SK-N-SH treated with all-trans-retinoic acid at 6 μM for 48 hours (cell line): Measurements from ENCODE around the gene GDF2.

Source experiments
- ATAC-seq: fragments of 200-7000 bp; cut with Tn5 transposase; 3 replicates; pipeline ENCODE4 v1.9.1; 2020; ENCODE audit warnings: mild to moderate bottlenecking, moderate library complexity
- ARNTL ChIP-seq: fragments of 450-650 bp; formaldehyde crosslinking; IDR thresholded peaks from 2 replicates; pipeline ENCODE4 v1.5.0; 2020; ENCODE audit warnings: low read depth, mild to moderate bottlenecking, moderate library complexity, borderline replicate concordance
- BACH2 ChIP-seq: fragments of 250-450 bp; sonication (Bioruptor Pico); IDR thresholded peaks from 2 replicates; pipeline ENCODE4 v1.9.0; 2021; ENCODE audit warnings: mild to moderate bottlenecking, borderline replicate concordance
- CSDC2 ChIP-seq: fragments of 250-450 bp; sonication (Bioruptor Pico); IDR thresholded peaks from 2 replicates; pipeline ENCODE4 v1.5.0; 2020; ENCODE audit warnings: mild to moderate bottlenecking, moderate library complexity
- ESRRG ChIP-seq: fragments of 250-450 bp; sonication (Bioruptor Pico); IDR thresholded peaks from 2 replicates; pipeline ENCODE4 v1.6.1; 2021; ENCODE audit warnings: mild to moderate bottlenecking
- ISL1 ChIP-seq: fragments of 250-450 bp; sonication (Bioruptor Pico); IDR thresholded peaks from 2 replicates; pipeline ENCODE4 v2.1.2; 2022; ENCODE audit warnings: mild to moderate bottlenecking, moderate library complexity
- OSR1 ChIP-seq: fragments of 250-450 bp; sonication (Bioruptor Pico); IDR thresholded peaks from 2 replicates; pipeline ENCODE4 v1.8.0; 2022; ENCODE audit warnings: moderate library complexity, mild to moderate bottlenecking, inconsistent platforms
- PPARA ChIP-seq: fragments of 250-450 bp; sonication (Bioruptor Pico); IDR thresholded peaks from 2 replicates; pipeline ENCODE4 v1.5.0; 2020; ENCODE audit warnings: mild to moderate bottlenecking, borderline replicate concordance
- RARB ChIP-seq: fragments of 250-450 bp; sonication (Bioruptor Pico); IDR thresholded peaks from 2 replicates; pipeline ENCODE4 v1.8.0; 2021; ENCODE audit warnings: mild to moderate bottlenecking, moderate library complexity
- TCF4 ChIP-seq: fragments of 250-450 bp; sonication (Bioruptor Pico); IDR thresholded peaks from 2 replicates; pipeline ENCODE4 v1.8.0; 2021; ENCODE audit warnings: mild to moderate bottlenecking, moderate library complexity, borderline replicate concordance
- TOX ChIP-seq: fragments of 250-450 bp; sonication (Bioruptor Pico); IDR thresholded peaks from 2 replicates; pipeline ENCODE4 v1.8.0; 2021; ENCODE audit warnings: mild to moderate bottlenecking, moderate library complexity, borderline replicate concordance
- ZC3H10 ChIP-seq: fragments of 250-450 bp; sonication (Bioruptor Pico); IDR thresholded peaks from 2 replicates; pipeline ENCODE4 v1.5.1; 2021; ENCODE audit warnings: mild to moderate bottlenecking, moderate library complexity
- ZFP3 ChIP-seq: fragments of 250-450 bp; sonication (Bioruptor Pico); IDR thresholded peaks from 2 replicates; pipeline ENCODE4 v1.5.0; 2020; ENCODE audit warnings: mild to moderate bottlenecking, moderate library complexity
- ZFP30 ChIP-seq: fragments of 450-650 bp; formaldehyde crosslinking; IDR thresholded peaks from 2 replicates; pipeline ENCODE4 v1.5.0; 2022; ENCODE audit warnings: mild to moderate bottlenecking, moderate library complexity
- ZNF565 ChIP-seq: fragments of 450-650 bp; formaldehyde crosslinking; conservative IDR thresholded peaks from 2 replicates; pipeline ENCODE4 v1.5.0; 2020; ENCODE audit warnings: low read depth, mild to moderate bottlenecking, moderate library complexity
- ZNF70 ChIP-seq: fragments of 450-650 bp; formaldehyde crosslinking; IDR thresholded peaks from 2 replicates; pipeline ENCODE4 v1.5.0; 2020; ENCODE audit warnings: mild to moderate bottlenecking, moderate library complexity
- ZNF8 ChIP-seq: fragments of 450-650 bp; formaldehyde crosslinking; IDR thresholded peaks from 2 replicates; pipeline ENCODE4 v1.5.0; 2020; ENCODE audit warnings: mild to moderate bottlenecking, moderate library complexity
- TF ChIP-seq, protein P1 (sequence below): fragments of 250-450 bp; sonication (Bioruptor Pico); IDR thresholded peaks from 2 replicates; pipeline ENCODE4 v1.5.0; 2020; ENCODE audit warnings: mild to moderate bottlenecking, moderate library complexity
- TF ChIP-seq, protein P2 (sequence below): fragments of 250-450 bp; sonication (Bioruptor Pico); IDR thresholded peaks from 2 replicates; pipeline ENCODE4 v1.8.0; 2021; ENCODE audit warnings: low read depth, mild to moderate bottlenecking, moderate library complexity, borderline replicate concordance
- TF ChIP-seq, protein P3 (sequence below): fragments of 250-450 bp; sonication (Bioruptor Pico); IDR thresholded peaks from 2 replicates; pipeline ENCODE4 v1.5.1; 2021; ENCODE audit warnings: mild to moderate bottlenecking, moderate library complexity
- TF ChIP-seq, protein P4 (sequence below): fragments of 250-450 bp; sonication (Bioruptor Pico); IDR thresholded peaks from 2 replicates; pipeline ENCODE4 v1.8.0; 2020; ENCODE audit warnings: mild to moderate bottlenecking, moderate library complexity, borderline replicate concordance

Gene GDF2

DNA sequence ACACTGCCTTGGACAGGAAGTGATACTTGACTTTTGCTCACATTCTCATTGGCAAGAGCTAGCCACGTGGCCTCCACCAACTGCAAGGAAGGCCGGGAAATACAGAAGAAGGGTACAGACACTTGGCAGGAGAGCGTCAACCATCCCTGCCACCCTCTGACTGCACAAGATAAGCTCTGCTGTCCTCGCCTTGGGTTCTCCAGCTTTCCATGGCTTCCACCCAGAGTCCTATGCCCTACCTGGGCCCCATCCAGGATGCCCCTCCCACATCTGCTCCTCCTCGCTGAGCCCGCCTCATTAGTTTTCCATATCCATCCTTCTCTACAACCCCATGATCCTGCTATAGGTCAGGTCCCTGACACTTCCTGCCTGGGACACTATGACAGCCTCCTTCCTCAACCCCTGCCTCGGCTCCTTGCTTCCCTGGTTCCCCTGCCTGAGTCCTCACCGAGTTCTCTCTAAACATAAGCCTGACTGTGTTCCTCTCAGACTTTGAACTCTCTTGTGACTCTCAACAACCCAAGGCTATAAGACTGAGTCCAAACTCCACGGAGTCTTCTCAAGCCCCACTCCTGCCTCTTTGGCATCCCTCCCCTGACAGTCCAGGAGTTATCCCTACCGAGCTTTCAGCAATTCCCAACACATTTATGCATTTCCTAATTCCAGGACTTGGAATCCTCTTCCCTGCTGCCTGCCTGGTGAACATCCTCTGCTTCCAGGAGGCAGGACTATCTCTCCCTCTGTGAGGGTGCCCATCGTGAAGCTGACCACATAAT is 45.5 kb upstream of the GDF2 start:
- TF ChIP-seq ZC3H10 (CRISPR knock-in tag) (no peak), ZNF565 (CRISPR knock-in tag) (no peak), ZNF70 (CRISPR knock-in tag) (no peak), ESRRG (no peak), ISL1 (CRISPR knock-in tag) (no peak), ZFP3 (CRISPR knock-in tag) (no peak), BACH2 (CRISPR knock-in tag) (no peak)
- ATAC-seq, result no peak

DNA sequence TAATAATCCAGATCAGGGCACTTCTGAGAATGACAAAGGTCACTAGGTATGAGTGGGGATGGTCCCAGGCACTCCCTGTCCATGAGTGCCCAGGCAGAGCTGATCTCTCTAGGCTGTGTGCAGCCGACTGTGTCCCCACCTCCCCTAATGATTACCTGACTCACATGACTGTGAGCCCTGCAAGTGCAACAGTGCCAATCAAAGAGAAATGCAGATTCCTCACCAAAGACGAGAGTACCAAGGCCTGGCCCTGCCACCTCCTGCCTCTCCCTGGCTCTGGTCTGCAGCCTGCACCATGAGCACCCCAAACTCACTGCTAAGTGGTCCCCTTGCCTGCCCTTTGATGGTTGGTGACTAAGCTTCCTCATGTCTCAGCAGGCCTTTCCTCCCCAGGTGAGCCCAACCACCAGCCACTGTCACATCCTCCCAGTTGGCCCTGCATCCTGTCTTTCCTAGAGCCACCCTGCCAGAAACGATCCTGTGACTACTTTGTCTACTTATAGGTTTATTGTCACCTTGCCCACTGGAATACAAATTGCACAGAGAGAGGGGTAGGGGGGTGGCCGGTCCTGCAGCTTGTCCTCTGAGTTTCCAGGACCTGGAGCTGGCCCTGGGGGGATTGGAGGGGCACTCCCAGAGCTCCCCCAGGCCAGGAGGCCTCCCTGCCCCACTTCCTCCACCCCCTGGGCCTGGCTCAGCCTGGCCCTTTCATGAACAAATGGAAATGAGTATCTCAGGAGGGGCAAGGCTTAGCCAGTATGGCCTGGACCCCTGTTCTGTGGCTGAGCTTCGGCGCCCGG is 44.7 kb upstream of the GDF2 start:
- no peak for ATAC-seq
- TF ChIP-seq TOX (no peak), PPARA (CRISPR knock-in tag) (no peak), ZFP3 (CRISPR knock-in tag) (no peak), BACH2 (CRISPR knock-in tag) (no peak)
- TF ChIP-seq, protein P1, sequence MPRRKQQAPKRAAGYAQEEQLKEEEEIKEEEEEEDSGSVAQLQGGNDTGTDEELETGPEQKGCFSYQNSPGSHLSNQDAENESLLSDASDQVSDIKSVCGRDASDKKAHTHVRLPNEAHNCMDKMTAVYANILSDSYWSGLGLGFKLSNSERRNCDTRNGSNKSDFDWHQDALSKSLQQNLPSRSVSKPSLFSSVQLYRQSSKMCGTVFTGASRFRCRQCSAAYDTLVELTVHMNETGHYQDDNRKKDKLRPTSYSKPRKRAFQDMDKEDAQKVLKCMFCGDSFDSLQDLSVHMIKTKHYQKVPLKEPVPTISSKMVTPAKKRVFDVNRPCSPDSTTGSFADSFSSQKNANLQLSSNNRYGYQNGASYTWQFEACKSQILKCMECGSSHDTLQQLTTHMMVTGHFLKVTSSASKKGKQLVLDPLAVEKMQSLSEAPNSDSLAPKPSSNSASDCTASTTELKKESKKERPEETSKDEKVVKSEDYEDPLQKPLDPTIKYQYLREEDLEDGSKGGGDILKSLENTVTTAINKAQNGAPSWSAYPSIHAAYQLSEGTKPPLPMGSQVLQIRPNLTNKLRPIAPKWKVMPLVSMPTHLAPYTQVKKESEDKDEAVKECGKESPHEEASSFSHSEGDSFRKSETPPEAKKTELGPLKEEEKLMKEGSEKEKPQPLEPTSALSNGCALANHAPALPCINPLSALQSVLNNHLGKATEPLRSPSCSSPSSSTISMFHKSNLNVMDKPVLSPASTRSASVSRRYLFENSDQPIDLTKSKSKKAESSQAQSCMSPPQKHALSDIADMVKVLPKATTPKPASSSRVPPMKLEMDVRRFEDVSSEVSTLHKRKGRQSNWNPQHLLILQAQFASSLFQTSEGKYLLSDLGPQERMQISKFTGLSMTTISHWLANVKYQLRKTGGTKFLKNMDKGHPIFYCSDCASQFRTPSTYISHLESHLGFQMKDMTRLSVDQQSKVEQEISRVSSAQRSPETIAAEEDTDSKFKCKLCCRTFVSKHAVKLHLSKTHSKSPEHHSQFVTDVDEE (CRISPR knock-in tag), result no peak
- TF ChIP-seq, protein P2, sequence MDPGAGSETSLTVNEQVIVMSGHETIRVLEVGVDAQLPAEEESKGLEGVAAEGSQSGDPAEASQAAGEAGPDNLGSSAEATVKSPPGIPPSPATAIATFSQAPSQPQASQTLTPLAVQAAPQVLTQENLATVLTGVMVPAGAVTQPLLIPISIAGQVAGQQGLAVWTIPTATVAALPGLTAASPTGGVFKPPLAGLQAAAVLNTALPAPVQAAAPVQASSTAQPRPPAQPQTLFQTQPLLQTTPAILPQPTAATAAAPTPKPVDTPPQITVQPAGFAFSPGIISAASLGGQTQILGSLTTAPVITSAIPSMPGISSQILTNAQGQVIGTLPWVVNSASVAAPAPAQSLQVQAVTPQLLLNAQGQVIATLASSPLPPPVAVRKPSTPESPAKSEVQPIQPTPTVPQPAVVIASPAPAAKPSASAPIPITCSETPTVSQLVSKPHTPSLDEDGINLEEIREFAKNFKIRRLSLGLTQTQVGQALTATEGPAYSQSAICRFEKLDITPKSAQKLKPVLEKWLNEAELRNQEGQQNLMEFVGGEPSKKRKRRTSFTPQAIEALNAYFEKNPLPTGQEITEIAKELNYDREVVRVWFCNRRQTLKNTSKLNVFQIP (CRISPR knock-in tag), result no peak
- TF ChIP-seq, protein P3, sequence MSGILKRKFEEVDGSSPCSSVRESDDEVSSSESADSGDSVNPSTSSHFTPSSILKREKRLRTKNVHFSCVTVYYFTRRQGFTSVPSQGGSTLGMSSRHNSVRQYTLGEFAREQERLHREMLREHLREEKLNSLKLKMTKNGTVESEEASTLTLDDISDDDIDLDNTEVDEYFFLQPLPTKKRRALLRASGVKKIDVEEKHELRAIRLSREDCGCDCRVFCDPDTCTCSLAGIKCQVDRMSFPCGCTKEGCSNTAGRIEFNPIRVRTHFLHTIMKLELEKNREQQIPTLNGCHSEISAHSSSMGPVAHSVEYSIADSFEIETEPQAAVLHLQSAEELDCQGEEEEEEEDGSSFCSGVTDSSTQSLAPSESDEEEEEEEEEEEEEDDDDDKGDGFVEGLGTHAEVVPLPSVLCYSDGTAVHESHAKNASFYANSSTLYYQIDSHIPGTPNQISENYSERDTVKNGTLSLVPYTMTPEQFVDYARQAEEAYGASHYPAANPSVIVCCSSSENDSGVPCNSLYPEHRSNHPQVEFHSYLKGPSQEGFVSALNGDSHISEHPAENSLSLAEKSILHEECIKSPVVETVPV (CRISPR knock-in tag), result no peak

DNA sequence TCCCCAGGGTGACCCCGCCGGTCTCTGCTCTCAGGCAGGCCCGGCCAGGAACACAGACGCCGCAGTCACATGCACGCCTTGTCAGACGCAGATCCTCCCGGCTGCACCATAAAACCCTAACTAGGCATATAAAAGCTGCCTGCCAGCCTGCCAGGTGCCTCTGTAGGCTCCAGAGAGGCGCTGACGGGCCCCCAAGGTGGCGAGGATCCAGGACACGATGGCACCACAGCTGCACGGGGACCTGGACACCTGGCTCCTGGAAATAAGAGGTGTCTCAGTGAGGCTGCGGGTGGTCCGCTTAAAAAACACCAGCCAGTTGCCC is 44.1 kb upstream of the GDF2 start:
- no peak for ATAC-seq
- no peak for TF ChIP-seq ISL1 (CRISPR knock-in tag)
- TF ChIP-seq RARB, result no peak
- no peak for TF ChIP-seq CSDC2
- no peak for TF ChIP-seq OSR1 (CRISPR knock-in tag)
- TF ChIP-seq, protein P3 (CRISPR knock-in tag), result no peak
- no peak for TF ChIP-seq ZC3H10 (CRISPR knock-in tag)
- TF ChIP-seq ESRRG, result no peak
- no peak for TF ChIP-seq PPARA (CRISPR knock-in tag)
- no peak for TF ChIP-seq TOX
- TF ChIP-seq ARNTL, result no peak
- TF ChIP-seq BACH2 (CRISPR knock-in tag), result no peak
- no peak for TF ChIP-seq ZFP3 (CRISPR knock-in tag)
- TF ChIP-seq, protein P2 (CRISPR knock-in tag), result no peak
- TF ChIP-seq, protein P4, sequence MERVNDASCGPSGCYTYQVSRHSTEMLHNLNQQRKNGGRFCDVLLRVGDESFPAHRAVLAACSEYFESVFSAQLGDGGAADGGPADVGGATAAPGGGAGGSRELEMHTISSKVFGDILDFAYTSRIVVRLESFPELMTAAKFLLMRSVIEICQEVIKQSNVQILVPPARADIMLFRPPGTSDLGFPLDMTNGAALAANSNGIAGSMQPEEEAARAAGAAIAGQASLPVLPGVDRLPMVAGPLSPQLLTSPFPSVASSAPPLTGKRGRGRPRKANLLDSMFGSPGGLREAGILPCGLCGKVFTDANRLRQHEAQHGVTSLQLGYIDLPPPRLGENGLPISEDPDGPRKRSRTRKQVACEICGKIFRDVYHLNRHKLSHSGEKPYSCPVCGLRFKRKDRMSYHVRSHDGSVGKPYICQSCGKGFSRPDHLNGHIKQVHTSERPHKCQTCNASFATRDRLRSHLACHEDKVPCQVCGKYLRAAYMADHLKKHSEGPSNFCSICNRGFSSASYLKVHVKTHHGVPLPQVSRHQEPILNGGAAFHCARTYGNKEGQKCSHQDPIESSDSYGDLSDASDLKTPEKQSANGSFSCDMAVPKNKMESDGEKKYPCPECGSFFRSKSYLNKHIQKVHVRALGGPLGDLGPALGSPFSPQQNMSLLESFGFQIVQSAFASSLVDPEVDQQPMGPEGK, result no peak
- TF ChIP-seq, protein P1 (CRISPR knock-in tag), result no peak
- no peak for TF ChIP-seq ZNF70 (CRISPR knock-in tag)
- no peak for TF ChIP-seq ZFP30
- TF ChIP-seq TCF4, result no peak
- TF ChIP-seq ZNF565 (CRISPR knock-in tag), result no peak
- TF ChIP-seq ZNF8 (CRISPR knock-in tag), result no peak
